ENCODE data around the gene OR1I1. TPM values are rescaled to one million over a fixed set of nuclear protein-coding genes. Genes with fewer than 3 reads are reported as not detected.

OR1I1 gene
- total RNA-seq, 1 experiment from 2014 or later = not detected

DNA sequence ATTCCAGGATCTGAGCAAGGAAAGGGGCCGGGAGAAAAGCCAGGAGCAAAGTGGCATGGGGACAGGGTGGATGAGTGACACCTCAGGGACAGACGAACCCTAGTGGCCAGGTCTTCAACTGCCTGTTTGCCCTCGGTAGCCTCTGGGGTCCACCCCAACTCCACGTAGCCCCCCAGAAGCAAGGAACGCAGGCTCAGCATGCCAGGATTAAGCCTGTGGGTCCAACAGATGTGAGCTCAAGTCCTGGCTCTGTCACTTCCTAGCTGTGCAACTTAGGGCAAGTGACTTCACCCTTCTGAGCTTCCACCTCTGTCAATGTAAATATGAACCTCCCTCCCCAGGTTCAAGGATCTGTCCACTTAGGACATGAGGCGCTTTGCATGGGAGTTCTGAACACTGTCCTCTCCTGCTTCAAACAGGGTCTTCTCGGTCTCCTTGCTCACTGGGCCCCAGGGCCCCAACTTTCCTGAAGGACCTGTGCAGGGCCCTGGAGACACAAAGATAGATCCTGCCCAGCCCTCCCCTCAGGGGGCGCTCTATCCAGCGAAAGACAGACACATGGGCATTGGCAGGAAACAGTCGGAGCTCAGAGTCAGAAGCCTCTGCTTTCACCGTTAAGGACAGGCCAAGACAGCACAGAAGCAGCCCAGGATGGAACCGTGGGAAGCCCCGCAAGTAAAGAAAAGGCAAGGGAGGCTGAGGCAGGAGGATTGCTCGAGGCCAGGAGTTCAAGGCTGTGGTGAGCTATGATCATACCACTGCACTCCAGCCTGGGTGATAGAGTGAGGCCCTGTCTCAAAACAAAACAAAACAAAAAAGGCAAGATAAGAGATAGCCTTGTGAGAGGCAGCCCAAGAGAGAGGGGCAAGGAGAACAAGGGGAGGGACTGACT lies 38.4 kb downstream of the OR1I1 start:
- Histone ChIP-seq H3K27ac (ENCODE audit: insufficient read length, low read depth, low read length) (no peak overlapping the region), H4K91ac (ENCODE audit: insufficient read length, low read depth, low read length) (no peak overlapping the region), H3K23ac (ENCODE audit: insufficient read length, low read depth, low read length) (no peak overlapping the region), H3K23me2 (ENCODE audit: insufficient read length, low read depth, low read length, poor library complexity, severe bottlenecking) (peaks cover 7% of the 10 kb centered on the region), H2BK12ac (ENCODE audit: insufficient read length, low read depth, low read length) (no peak overlapping the region), H3K79me2 (ENCODE audit: insufficient read depth, low read length) (no peaks in the 10 kb centered on the region; the same call in 1 of the 2 replicates), H2BK20ac (ENCODE audit: low read depth, low read length, poor library complexity, severe bottlenecking) (no peak overlapping the region), H2BK120ac (ENCODE audit: low read depth, low read length, poor library complexity, severe bottlenecking) (no peak overlapping the region), H3K4ac (ENCODE audit: low read depth, low read length) (no peak overlapping the region), H4K8ac (replicated peaks; ENCODE audit: insufficient read length, low read depth, low read length) (no peak overlapping the region), H3K18ac (ENCODE audit: insufficient read length, low read depth, low read length) (no peak overlapping the region), H3K4me2 (ENCODE audit: insufficient read depth, insufficient read length, low read length) (no peak overlapping the region), H3K9ac (ENCODE audit: extremely low read depth, insufficient read length, low read length) (no peak overlapping the region), H4K20me1 (ENCODE audit: control insufficient read depth, insufficient read depth, insufficient read length) (no peaks in the 10 kb centered on the region), H2AK5ac (ENCODE audit: insufficient read length, low read length) (no peak overlapping the region), H3K27me3 (ENCODE audit: insufficient read depth, low read length) (no peaks in the 10 kb centered on the region), H4K5ac (ENCODE audit: insufficient read length, low read depth, low read length) (no peak overlapping the region), H2BK5ac (ENCODE audit: insufficient read length, low read length) (no peak overlapping the region), H2BK15ac (ENCODE audit: low read depth, low read length) (no peak overlapping the region), H3K79me1 (ENCODE audit: insufficient read depth, low read depth, low read length, poor library complexity, severe bottlenecking) (peaks cover 3% of the 10 kb centered on the region), H3T11ph (ENCODE audit: low read length) (no peak overlapping the region), H2AFZ (ENCODE audit: low read length) (no peak overlapping the region), H3K4me1 (ENCODE audit: insufficient read depth, low read length) (no peaks in the 10 kb centered on the region), H3K9me3 (ENCODE audit: control insufficient read depth, low read depth, low read length) (no peaks in the 10 kb centered on the region), H3K56ac (ENCODE audit: insufficient read length, low read depth, low read length) (no peak overlapping the region), H3K14ac (ENCODE audit: insufficient read depth, low read length) (no peak overlapping the region)
- H3K36me3 Mint-ChIP-seq (ENCODE audit: insufficient read depth in 1 of 3, low read depth in 3 of 3) = peaks cover 47 to 74% (median 74%) of the 10 kb centered on the region in 3 experiments; a peak in 6 of 7 replicates
- DNase-seq = peak; percentile 46
- no peak overlapping the region for H3K27ac Mint-ChIP-seq
- peaks cover 7% of the 10 kb centered on the region in 2 experiments for H3K4me1 Mint-ChIP-seq
- no peaks in the 10 kb centered on the region for H3K27me3 Mint-ChIP-seq (ENCODE audit: low read depth)
- no peaks in the 10 kb centered on the region; a peak in 2 of 5 replicates for H3K9me3 Mint-ChIP-seq
- WGBS (ENCODE audit: extremely low coverage, insufficient read length, low lambda C conversion rate) = no CpG with 5 or more reads among the region's 14 CpGs
- H3K4me3 Mint-ChIP-seq = no peak overlapping the region
- TF ChIP-seq, protein P1, sequence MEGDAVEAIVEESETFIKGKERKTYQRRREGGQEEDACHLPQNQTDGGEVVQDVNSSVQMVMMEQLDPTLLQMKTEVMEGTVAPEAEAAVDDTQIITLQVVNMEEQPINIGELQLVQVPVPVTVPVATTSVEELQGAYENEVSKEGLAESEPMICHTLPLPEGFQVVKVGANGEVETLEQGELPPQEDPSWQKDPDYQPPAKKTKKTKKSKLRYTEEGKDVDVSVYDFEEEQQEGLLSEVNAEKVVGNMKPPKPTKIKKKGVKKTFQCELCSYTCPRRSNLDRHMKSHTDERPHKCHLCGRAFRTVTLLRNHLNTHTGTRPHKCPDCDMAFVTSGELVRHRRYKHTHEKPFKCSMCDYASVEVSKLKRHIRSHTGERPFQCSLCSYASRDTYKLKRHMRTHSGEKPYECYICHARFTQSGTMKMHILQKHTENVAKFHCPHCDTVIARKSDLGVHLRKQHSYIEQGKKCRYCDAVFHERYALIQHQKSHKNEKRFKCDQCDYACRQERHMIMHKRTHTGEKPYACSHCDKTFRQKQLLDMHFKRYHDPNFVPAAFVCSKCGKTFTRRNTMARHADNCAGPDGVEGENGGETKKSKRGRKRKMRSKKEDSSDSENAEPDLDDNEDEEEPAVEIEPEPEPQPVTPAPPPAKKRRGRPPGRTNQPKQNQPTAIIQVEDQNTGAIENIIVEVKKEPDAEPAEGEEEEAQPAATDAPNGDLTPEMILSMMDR (conservative IDR thresholded peaks at IDR 0.05) = peak; percentile 49; the same call in 2 of the 3 replicates
